Astrocyte (in vitro differentiated cells and primary cell): ENCODE measurements around the gene CDH23. TPM values are rescaled to one million over a fixed set of nuclear protein-coding genes. Genes with fewer than 3 reads are reported as not detected.

ENCODE experiments used
- DNase-seq: peaks from one replicate; pipeline ENCODE4 v3.0.0-alpha.2; 2010; ENCODE audit warnings: low read depth
- FAIRE-seq: peaks from 2 replicates; lab custom pipeline; 2011; peaks lifted over from hg19 to GRCh38; lab: Jason Lieb, UNC
- H2AFZ ChIP-seq: 2 replicates; pipeline ENCODE4 v1.6.0; 2012; ENCODE audit warnings: low read depth, low read length, inconsistent platforms
- H3K27ac ChIP-seq: 2 replicates; pipeline ENCODE4 v1.5.1; 2011; ENCODE audit warnings: low read depth, low read length, inconsistent platforms
- H3K27me3 ChIP-seq: 2 replicates; pipeline ENCODE4 v1.6.0; 2011; ENCODE audit warnings: low read length, inconsistent platforms; ENCODE audit not compliant: insufficient read depth
- H3K36me3 ChIP-seq: 2 replicates; pipeline ENCODE4 v1.5.1; 2011; ENCODE audit warnings: low read length, inconsistent platforms; ENCODE audit not compliant: insufficient read depth
- H3K4me1 ChIP-seq: 2 replicates; pipeline ENCODE4 v1.5.1; 2011; ENCODE audit warnings: low read length, inconsistent platforms; ENCODE audit not compliant: insufficient read depth
- H3K4me2 ChIP-seq: 2 replicates; pipeline ENCODE4 v1.6.0; 2012; ENCODE audit warnings: low read length, inconsistent platforms
- H3K4me3 ChIP-seq: 2 replicates; pipeline ENCODE4 v1.5.1; 2011; ENCODE audit warnings: low read depth, mild to moderate bottlenecking, low read length, inconsistent platforms; ENCODE audit not compliant: insufficient read depth
- H3K79me2 ChIP-seq: 2 replicates; pipeline ENCODE4 v1.6.0; 2012; ENCODE audit warnings: mild to moderate bottlenecking, low read length, inconsistent platforms; ENCODE audit not compliant: insufficient read depth
- H3K9ac ChIP-seq: 2 replicates; pipeline ENCODE4 v1.6.0; 2012; ENCODE audit warnings: mild to moderate bottlenecking, low read length, inconsistent platforms
- H3K9me3 ChIP-seq: 2 replicates; pipeline ENCODE4 v1.5.1; 2012; ENCODE audit warnings: low read depth, mild to moderate bottlenecking, low read length, inconsistent platforms; ENCODE audit not compliant: insufficient read depth
- H4K20me1 ChIP-seq: 2 replicates; pipeline ENCODE4 v1.6.0; 2012; ENCODE audit warnings: low read length, inconsistent platforms; ENCODE audit not compliant: insufficient read depth
- H3K27ac Mint-ChIP-seq: one replicate; pipeline ENCODE4 v1.8.0; 2021; ENCODE audit warnings: mild to moderate bottlenecking, mixed read lengths; ENCODE audit not compliant: unreplicated experiment
- H3K27me3 Mint-ChIP-seq: one replicate; pipeline ENCODE4 v1.8.0; 2021; ENCODE audit warnings: low read depth, mixed read lengths; ENCODE audit not compliant: unreplicated experiment
- H3K36me3 Mint-ChIP-seq: one replicate; pipeline ENCODE4 v1.8.0; 2021; ENCODE audit warnings: low read depth, mixed read lengths; ENCODE audit not compliant: unreplicated experiment
- H3K4me1 Mint-ChIP-seq: one replicate; pipeline ENCODE4 v1.8.0; 2021; ENCODE audit warnings: low read depth, mixed read lengths; ENCODE audit not compliant: unreplicated experiment
- H3K4me3 Mint-ChIP-seq: one replicate; pipeline ENCODE4 v1.8.0; 2021; ENCODE audit warnings: mild to moderate bottlenecking, moderate library complexity, mixed read lengths; ENCODE audit not compliant: unreplicated experiment
- H3K9me3 Mint-ChIP-seq: one replicate; pipeline ENCODE4 v1.8.0; 2021; ENCODE audit warnings: mild to moderate bottlenecking, mixed read lengths; ENCODE audit not compliant: unreplicated experiment
- CTCF ChIP-seq: IDR thresholded peaks from 2 replicates; pipeline ENCODE4 v1.5.1; 2011; ENCODE audit warnings: low read depth, mild to moderate bottlenecking, inconsistent platforms, low read length, moderate library complexity; ENCODE audit not compliant: insufficient read depth
- EZH2 ChIP-seq: IDR thresholded peaks from 2 replicates; pipeline ENCODE4 v1.6.1; 2012; ENCODE audit warnings: mild to moderate bottlenecking, low read length, inconsistent platforms; ENCODE audit not compliant: insufficient read depth
- total RNA-seq: library from RNA; stranded (reverse); gene quantifications from 2 replicates; pipeline ENCODE4 v1.2.1, GENCODE V29; 2021

The CDH23 gene
- total RNA-seq, 1 donor from 2014 or later: not detected

GRCh38 chr10:71392292-71392691, 4.4 kb upstream of the CDH23 start:
- FAIRE-seq (no peak), DNase-seq (no peak)
- Mint-ChIP-seq H3K27me3 (peaks cover 78% of the 10 kb centered on the region), H3K4me3 (no peak overlapping the region), H3K36me3 (no peaks in the 10 kb centered on the region), H3K9me3 (no peaks in the 10 kb centered on the region), H3K4me1 (no peaks in the 10 kb centered on the region), H3K27ac (no peak overlapping the region)
- Histone ChIP-seq H3K4me1 (peaks cover 2% of the 10 kb centered on the region), H3K27ac (no peak overlapping the region), H4K20me1 (peaks cover 4% of the 10 kb centered on the region), H3K4me2 (no peak overlapping the region), H3K9me3 (no peaks in the 10 kb centered on the region), H2AFZ (no peak overlapping the region), H3K27me3 (peaks cover 54% of the 10 kb centered on the region), H3K9ac (no peak overlapping the region), H3K36me3 (no peaks in the 10 kb centered on the region), H3K4me3 (no peak overlapping the region), H3K79me2 (no peaks in the 10 kb centered on the region)
- no peak for TF ChIP-seq EZH2

- DNase-seq: no peak
- Mint-ChIP-seq H3K27me3 (peaks cover 79% of the 10 kb centered on the region), H3K36me3 (no peaks in the 10 kb centered on the region), H3K9me3 (no peaks in the 10 kb centered on the region), H3K4me3 (no peak overlapping the region), H3K4me1 (peaks cover under 1% of the 10 kb centered on the region), H3K27ac (no peak overlapping the region)
- Histone ChIP-seq H3K9me3 (no peaks in the 10 kb centered on the region), H3K9ac (no peak overlapping the region), H3K4me2 (no peak overlapping the region), H3K4me1 (peaks cover 6% of the 10 kb centered on the region), H4K20me1 (peaks cover 4% of the 10 kb centered on the region), H2AFZ (no peak overlapping the region), H3K79me2 (no peaks in the 10 kb centered on the region), H3K36me3 (no peaks in the 10 kb centered on the region), H3K4me3 (no peak overlapping the region), H3K27me3 (peaks cover 62% of the 10 kb centered on the region), H3K27ac (no peak overlapping the region)
- no peak for FAIRE-seq
- TF ChIP-seq EZH2: no peak
- no peak for TF ChIP-seq CTCF
These were observed 3.6 kb upstream of the CDH23 start for GRCh38 chr10:71392791-71393781.

GRCh38 chr10:71393841-71394475, 2.8 kb upstream of the CDH23 start:
- Histone ChIP-seq H3K4me1 (peaks cover 6% of the 10 kb centered on the region), H3K36me3 (no peaks in the 10 kb centered on the region), H3K4me2 (no peak overlapping the region), H3K79me2 (no peaks in the 10 kb centered on the region), H3K9me3 (no peaks in the 10 kb centered on the region), H2AFZ (no peak overlapping the region), H3K9ac (no peak overlapping the region), H3K4me3 (no peak overlapping the region), H3K27ac (no peak overlapping the region), H3K27me3 (peaks cover 66% of the 10 kb centered on the region), H4K20me1 (peaks cover 4% of the 10 kb centered on the region)
- H3K27me3 Mint-ChIP-seq: peaks cover 79% of the 10 kb centered on the region
- no peak overlapping the region for H3K4me3 Mint-ChIP-seq
- no peak for FAIRE-seq
- peaks cover 2% of the 10 kb centered on the region for H3K4me1 Mint-ChIP-seq
- TF ChIP-seq CTCF (no peak), EZH2 (no peak)
- no peak for DNase-seq
- no peaks in the 10 kb centered on the region for H3K36me3 Mint-ChIP-seq
- no peak overlapping the region for H3K27ac Mint-ChIP-seq
- no peaks in the 10 kb centered on the region for H3K9me3 Mint-ChIP-seq
